HepG2 (cell line): Measurements from ENCODE around the gene ZNF829. TPM values are rescaled to one million over a fixed set of nuclear protein-coding genes. Genes with fewer than 3 reads are reported as not detected.

Experiments used
- ARNTL ChIP-seq: sonication (generic); formaldehyde crosslinking; IDR thresholded peaks from 2 replicates; pipeline ENCODE4 v1.4.0; 2020; ENCODE audit warnings: mild to moderate bottlenecking, missing genetic modification reagents
- FOXP1 ChIP-seq, 2 experiments: fragments of 450-650 bp in 1 of 2; IDR thresholded peaks; 2 replicates each; pipeline ENCODE4 v1.6.1; 2017 to 2018; ENCODE audit warnings: antibody characterized with exemption in 1 of 2
- HNRNPUL1 ChIP-seq: fragments of 200-400 bp; formaldehyde crosslinking; IDR thresholded peaks from 2 replicates; pipeline ENCODE4 v1.6.1; 2017; ENCODE audit warnings: low read depth, mild to moderate bottlenecking, low read length, moderate library complexity
- MTF1 ChIP-seq: sonication (generic); formaldehyde crosslinking; IDR thresholded peaks from 2 replicates; pipeline ENCODE4 v1.5.0; 2020; ENCODE audit warnings: missing genetic modification reagents
- NFIC ChIP-seq: IDR thresholded peaks from 2 replicates; pipeline ENCODE4 v1.6.1; 2012; ENCODE audit warnings: mild to moderate bottlenecking, low read length, inconsistent platforms
- NFKBIZ ChIP-seq: IDR thresholded peaks from 2 replicates; pipeline ENCODE4 v1.6.1; 2018; ENCODE audit warnings: missing genetic modification reagents, missing compliant biosample characterization
- ZFP82 ChIP-seq: sonication (generic); formaldehyde crosslinking; IDR thresholded peaks from 2 replicates; pipeline ENCODE4 v1.5.1; 2020; ENCODE audit warnings: mild to moderate bottlenecking, missing genetic modification reagents, borderline replicate concordance
- ZMAT3 ChIP-seq: sonication (generic); formaldehyde crosslinking; conservative IDR thresholded peaks from 2 replicates; pipeline ENCODE4 v1.7.0; 2021; ENCODE audit warnings: missing genetic modification reagents
- polyA plus RNA-seq, 8 experiments: library from polyadenylated mRNA; depleted of rRNA in 3 of 8; stranded (reverse) in 7 of 8; unstranded in 1 of 8; fragments of >200 nt; fragmentation: Illumina TruSeq in 4 of 8; extraction: Trizol in 4 of 8; gene quantifications; 2 replicates each; pipeline versions ENCODE4 v1.2.1 to v1.2.3, GENCODE V29; 2011 to 2016; ENCODE audit warnings: low read depth in 4 of 8, missing spikeins in 1 of 8, mixed read lengths in 1 of 8; ENCODE audit not compliant: insufficient read depth in 1 of 8
- total RNA-seq, 5 experiments: library from RNA; depleted of rRNA; stranded (reverse); fragments of >200 nt; fragmentation: Illumina TruSeq; extraction: Trizol; gene quantifications; 2 replicates each; pipeline ENCODE4 v1.2.3, GENCODE V29; 2016; ENCODE audit warnings: low read depth in 1 of 5
- TF ChIP-seq, protein P1 (sequence below): sonication (generic); formaldehyde crosslinking; IDR thresholded peaks from one replicate; pipeline ENCODE4 v1.5.1; 2020; ENCODE audit warnings: mild to moderate bottlenecking, missing genetic modification reagents; ENCODE audit errors: not compliant biosample characterization
- TF ChIP-seq, protein P2 (sequence below): sonication (generic); formaldehyde crosslinking; IDR thresholded peaks from 2 replicates; pipeline ENCODE4 v1.4.0; 2020; ENCODE audit warnings: missing genetic modification reagents

ZNF829 gene
- total and polyA plus RNA-seq, 2 of the 13 experiments (the other 11 are each of a cell fraction or from before 2014, with no cell fraction given) = 0.15 to 0.86 TPM

DNA sequence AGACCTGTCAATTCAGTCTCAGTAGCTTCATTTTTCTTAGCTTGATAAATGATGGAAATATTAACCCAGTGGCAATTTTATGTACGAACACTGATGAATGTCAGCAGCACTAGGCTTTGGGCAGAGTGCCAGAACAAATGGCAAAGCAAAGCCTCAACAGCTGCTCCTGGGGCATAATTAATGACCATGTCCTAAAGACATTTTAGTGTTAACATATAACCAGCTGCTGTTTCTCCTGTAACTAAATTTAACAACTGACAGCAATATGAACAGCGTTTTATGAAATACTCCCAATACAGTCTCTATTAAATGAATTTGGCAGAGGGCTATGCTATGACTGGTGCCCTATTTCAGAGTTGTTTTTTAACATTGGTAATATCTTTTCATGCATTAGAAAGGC, 47.2 kb upstream of the ZNF829 start (continued):
- TF ChIP-seq, protein P1, sequence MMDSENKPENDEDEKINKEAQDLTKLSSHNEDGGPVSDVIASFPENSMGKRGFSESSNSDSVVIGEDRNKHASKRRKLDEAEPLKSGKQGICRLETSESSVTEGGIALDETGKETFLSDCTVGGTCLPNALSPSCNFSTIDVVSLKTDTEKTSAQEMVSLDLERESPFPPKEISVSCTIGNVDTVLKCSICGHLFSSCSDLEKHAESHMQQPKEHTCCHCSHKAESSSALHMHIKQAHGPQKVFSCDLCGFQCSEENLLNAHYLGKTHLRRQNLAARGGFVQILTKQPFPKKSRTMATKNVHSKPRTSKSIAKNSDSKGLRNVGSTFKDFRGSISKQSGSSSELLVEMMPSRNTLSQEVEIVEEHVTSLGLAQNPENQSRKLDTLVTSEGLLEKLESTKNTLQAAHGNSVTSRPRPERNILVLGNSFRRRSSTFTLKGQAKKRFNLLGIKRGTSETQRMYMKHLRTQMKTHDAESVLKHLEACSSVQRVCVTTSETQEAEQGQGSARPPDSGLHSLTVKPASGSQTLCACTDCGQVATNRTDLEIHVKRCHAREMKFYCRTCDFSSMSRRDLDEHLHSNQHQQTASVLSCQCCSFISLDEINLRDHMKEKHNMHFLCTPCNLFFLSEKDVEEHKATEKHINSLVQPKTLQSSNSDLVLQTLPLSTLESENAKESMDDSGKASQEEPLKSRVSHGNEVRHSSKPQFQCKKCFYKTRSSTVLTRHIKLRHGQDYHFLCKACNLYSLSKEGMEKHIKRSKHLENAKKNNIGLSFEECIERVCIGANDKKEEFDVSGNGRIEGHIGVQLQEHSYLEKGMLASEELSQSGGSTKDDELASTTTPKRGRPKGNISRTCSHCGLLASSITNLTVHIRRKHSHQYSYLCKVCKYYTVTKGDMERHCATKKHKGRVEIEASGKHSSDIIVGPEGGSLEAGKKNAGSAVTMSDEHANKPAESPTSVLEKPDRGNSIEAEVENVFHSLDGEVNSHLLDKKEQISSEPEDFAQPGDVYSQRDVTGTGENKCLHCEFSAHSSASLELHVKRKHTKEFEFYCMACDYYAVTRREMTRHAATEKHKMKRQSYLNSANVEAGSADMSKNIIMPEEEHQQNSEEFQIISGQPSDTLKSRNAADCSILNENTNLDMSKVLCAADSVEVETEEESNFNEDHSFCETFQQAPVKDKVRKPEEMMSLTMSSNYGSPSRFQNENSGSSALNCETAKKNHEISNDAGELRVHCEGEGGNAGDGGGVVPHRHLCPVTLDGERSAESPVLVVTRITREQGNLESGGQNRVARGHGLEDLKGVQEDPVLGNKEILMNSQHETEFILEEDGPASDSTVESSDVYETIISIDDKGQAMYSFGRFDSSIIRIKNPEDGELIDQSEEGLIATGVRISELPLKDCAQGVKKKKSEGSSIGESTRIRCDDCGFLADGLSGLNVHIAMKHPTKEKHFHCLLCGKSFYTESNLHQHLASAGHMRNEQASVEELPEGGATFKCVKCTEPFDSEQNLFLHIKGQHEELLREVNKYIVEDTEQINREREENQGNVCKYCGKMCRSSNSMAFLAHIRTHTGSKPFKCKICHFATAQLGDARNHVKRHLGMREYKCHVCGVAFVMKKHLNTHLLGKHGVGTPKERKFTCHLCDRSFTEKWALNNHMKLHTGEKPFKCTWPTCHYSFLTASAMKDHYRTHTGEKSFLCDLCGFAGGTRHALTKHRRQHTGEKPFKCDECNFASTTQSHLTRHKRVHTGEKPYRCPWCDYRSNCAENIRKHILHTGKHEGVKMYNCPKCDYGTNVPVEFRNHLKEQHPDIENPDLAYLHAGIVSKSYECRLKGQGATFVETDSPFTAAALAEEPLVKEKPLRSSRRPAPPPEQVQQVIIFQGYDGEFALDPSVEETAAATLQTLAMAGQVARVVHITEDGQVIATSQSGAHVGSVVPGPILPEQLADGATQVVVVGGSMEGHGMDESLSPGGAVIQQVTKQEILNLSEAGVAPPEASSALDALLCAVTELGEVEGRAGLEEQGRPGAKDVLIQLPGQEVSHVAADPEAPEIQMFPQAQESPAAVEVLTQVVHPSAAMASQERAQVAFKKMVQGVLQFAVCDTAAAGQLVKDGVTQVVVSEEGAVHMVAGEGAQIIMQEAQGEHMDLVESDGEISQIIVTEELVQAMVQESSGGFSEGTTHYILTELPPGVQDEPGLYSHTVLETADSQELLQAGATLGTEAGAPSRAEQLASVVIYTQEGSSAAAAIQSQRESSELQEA (CRISPR knock-in tag) = no peak
- TF ChIP-seq MTF1 (CRISPR knock-in tag) (no peak), ZFP82 (CRISPR knock-in tag) (no peak), NFIC (no peak), NFKBIZ (no peak), ZMAT3 (CRISPR knock-in tag) (no peak), ARNTL (CRISPR knock-in tag) (no peak), HNRNPUL1 (no peak), FOXP1 (IDR thresholded peaks at IDR 0.05) (no peak), FOXP1 (CRISPR knock-in tag; IDR thresholded peaks at IDR 0.05) (no peak)
- TF ChIP-seq, protein P2, sequence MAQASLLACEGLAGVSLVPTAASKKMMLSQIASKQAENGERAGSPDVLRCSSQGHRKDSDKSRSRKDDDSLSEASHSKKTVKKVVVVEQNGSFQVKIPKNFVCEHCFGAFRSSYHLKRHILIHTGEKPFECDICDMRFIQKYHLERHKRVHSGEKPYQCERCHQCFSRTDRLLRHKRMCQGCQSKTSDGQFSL = no peak
